HT-29 (cell line): ENCODE measurements around the gene THSD7A. TPM values are rescaled to one million over a fixed set of nuclear protein-coding genes. Genes with fewer than 3 reads are reported as not detected.

Experiments
- DNase-seq: peaks from one replicate; pipeline ENCODE4 v3.0.0-alpha.2; 2015; ENCODE audit warnings: low spot score
- total RNA-seq: library from RNA; depleted of rRNA; stranded (reverse); fragments of >200 nt; shearing (Covaris generic); gene quantifications from 2 replicates; pipeline ENCODE4 v1.2.3, GENCODE V29; 2014

THSD7A gene
- total RNA-seq, 1 experiment from 2014 or later = not detected

DNA sequence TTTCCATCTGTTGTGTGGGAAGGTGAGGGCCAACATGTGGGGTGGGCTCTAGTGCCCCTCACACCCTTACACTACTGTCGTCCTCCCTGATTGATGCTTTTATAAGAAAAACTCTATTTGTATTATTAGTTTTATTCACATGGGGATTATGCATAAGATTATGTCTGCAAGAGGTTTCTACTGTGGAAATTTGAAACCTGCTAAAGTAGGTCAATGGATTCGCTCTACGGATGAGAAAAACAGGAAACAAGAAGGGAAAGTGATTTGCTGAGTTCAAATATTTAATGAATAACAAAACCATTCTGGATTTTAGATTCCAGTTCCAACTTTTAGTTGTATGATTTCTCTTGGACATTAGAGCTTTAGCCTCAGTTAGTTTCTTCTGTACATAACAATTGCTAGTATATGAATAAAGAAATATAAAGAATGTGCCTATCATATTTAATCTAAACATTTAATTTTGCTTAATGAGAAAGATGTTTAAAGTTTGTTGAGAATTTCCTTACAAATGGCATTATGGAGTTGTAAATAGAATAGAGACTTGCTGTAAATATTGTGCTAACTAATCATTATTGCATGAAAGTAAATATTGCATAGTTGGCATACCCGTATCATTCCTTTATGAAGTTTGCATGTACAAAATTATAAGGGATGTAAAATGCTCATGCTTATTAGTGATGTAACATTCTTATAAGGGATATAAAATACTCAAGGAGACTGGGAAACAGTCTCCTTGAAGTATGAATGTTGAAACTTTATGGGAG is 193.8 kb downstream of the THSD7A start:
- DNase-seq = no peak

DNA sequence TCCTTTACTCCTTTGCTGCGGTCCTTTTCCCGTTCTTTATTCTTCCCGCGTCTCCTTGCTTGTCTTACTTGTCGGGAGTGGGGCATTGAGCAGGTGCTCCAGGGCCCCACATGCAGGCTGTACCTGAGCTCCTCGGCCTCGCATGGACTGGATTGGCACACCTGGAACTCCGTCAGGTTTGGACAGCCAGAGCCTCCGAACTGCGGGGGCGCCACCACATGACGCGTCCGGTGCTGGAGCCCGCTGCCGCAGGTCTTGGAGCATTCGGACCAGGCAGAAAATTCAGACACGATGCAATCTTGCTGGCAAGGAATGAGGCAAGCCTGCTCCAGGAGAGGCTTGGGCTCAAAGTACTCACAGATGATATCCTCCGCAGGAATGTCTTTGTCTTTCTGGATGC is 195.7 kb downstream of the THSD7A start:
- DNase-seq = no peak

DNA sequence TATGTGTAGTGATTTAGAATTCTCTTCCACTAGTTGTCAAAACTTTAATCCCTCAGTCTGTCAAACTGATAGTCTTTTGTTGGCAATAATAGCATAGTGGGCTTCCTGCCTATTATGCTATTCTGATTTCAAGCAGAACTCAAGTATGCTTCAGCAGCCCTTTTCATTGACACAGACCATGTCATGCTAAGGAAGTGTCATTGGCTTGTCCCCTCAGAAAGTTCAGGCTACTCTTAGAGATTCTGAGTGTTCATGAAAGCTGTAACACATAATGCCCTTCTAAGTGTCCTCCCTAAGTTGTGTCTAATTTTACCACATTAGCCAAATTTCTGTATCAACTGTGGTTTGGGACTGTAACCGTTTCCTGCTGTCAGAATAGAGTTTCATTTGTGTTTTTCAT is 198.7 kb downstream of the THSD7A start:
- no peak for DNase-seq

DNA sequence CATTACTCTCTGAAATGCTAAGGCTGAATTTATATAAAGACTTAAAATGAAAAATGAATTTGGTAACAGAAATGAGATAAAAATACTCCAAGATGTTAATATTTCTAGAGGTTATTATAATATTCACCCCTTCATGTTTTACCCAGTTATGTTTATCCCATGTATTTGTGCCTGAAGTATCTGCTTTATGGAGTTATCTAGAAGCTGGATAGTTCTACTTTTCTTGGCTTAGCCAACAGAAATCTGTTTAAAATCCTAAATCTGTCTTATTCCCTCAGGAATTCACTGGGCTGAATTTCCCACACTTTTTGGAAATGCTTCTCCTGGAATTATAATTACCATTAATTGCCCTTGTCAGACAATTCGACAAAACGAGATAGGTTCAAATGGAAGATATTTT is 201.6 kb downstream of the THSD7A start:
- DNase-seq = no peak

- no peak for DNase-seq
Observed at GRCh38 chr7:11625669-11626068, 206.3 kb downstream of the THSD7A start.

- DNase-seq = no peak
Observed at GRCh38 chr7:11623093-11623678, 208.8 kb downstream of the THSD7A start.

GRCh38 chr7:11620406-11621253 is 211.4 kb downstream of the THSD7A start:
- DNase-seq = no peak

GRCh38 chr7:11616466-11616865 is 215.5 kb downstream of the THSD7A start:
- DNase-seq = no peak

DNA sequence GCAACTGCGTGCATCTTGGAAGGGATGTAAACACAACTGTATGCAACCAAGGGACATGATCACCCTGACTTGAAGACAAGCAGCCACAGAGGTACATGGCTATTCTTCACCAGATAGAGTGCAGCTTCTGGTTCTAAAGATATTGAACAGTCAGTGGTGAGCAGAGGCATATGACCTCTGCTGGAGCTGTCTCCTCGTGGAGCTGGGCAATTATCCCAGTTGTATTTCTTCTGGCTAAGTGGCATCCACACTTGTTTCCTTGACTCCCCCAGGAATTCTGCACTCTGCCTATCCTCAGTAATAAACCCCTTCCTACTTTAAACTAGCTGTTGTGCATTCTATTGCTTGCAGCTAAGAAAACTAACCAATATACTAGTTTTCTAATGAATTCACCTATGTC is 216.8 kb downstream of the THSD7A start:
- DNase-seq = no peak

- no peak for DNase-seq
Observed at GRCh38 chr7:11613292-11613930, 218.6 kb downstream of the THSD7A start.

DNA sequence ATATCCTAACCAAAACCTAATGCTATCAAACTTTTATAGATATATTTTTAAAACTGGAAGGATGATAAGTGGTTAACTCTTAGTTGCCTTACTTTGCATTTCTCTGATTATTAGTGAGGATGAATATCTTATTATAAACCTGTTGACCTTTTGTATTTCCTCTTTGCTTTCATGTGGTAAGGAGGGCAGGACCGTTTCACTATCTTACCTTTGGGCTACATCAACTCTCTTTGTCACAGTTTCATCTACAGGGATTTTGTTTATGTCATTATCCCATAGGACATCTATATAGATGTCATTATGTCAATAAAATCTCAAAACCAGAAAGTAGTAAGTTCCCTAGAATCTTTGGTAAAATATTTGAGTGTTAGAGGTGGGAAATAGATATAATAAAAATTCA is 219.3 kb downstream of the THSD7A start:
- no peak for DNase-seq

DNA sequence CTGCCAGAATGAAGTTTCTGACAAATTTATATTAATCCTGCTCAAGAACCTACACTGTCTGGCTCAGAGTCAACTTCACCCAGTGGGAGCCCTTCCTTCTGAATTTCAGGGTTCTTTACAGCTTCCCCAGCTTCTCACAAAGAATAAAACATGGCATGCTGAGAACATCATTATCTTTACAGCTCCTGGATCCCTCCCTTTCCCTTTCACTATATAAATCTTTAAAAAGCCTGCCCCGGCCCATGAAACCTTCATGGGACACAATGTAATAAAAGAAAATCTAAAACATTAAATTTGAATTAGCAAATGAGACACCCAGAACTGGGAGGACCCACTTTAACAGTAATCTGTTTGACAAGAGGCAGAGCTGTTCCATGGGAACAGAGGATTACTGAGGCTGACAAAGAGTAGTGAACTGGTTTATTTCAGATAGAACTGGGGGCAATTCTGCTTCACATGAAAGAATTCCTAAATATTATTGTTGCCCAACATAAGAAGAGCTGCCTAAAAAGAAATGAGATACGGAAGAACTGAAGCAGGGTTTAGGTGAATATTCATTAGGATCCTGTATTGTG is 222.8 kb downstream of the THSD7A start:
- no peak for DNase-seq

GRCh38 chr7:11607686-11608085 is 224.3 kb downstream of the THSD7A start:
- no peak for DNase-seq

GRCh38 chr7:11605749-11606148 is 226.2 kb downstream of the THSD7A start:
- no peak for DNase-seq

DNA sequence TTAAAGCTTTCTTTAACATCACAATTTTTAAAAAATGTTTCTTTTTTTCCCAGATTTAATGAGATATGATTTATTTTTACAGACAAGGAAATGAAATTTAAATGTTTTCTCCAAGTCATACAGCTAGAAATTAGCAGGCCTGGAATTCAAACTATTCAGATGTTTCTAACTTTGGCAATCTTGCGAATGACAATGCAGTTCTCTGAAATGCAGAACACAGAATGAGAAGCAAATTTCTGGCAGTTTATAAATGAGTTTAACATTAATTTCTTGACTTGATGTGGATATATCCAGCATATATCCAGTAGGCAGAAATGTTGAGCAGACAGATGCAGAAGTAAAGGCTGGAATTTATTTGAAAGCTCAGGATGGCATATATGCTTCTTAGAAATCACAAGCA is 227.5 kb downstream of the THSD7A start:
- DNase-seq = no peak

- DNase-seq = no peak
Observed at GRCh38 chr7:11601761-11602160, 230.2 kb downstream of the THSD7A start.

- no peak for DNase-seq
Observed at GRCh38 chr7:11593322-11593721, 238.7 kb downstream of the THSD7A start.

- DNase-seq = no peak
Observed at GRCh38 chr7:11592699-11593098, 239.3 kb downstream of the THSD7A start.

DNA sequence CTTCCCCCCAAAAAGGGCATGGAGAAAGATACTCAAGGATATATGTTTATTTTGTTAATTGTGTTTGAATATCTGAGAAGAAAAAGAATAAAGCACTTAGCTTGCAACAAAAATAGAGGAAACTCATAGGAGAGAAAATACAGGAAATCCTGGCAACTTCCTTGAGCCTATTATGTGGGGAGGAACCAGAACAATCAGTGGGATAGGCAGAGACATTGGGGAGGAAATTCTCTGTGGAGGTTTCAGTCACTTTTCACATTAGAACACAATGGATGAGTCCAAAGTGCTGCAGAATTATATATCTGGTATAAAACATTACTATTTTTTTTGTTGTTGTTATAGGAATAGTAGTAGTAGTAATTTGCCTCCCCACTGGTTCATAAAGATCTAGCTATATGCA is 240.1 kb downstream of the THSD7A start:
- no peak for DNase-seq

DNA sequence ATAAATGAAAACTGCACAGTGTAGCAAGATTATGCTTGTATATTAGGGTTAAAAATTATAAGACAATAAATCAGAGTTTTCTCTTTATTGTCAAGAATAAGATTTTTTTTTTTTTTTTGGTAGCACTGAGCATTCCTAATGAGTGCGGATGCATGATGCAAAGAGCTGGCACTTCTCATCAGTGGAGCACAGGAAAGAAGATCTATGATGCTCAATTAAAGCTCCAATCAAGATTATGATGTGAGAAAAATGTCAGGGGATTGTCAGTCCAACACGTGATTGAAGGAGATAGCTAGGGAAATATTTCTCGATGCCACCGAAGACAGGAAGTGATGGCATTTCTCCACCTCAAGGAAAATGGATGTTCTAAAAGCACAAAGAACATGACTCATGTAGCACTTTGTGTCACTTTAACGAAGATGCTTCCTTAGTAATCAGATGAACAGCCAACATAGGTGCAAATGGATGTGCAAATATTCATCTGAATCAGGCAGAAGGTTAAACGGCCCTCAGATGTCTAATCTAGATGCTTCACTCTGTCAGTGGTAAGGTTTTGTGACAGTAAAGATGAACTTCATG is 240.9 kb downstream of the THSD7A start:
- DNase-seq = no peak

DNA sequence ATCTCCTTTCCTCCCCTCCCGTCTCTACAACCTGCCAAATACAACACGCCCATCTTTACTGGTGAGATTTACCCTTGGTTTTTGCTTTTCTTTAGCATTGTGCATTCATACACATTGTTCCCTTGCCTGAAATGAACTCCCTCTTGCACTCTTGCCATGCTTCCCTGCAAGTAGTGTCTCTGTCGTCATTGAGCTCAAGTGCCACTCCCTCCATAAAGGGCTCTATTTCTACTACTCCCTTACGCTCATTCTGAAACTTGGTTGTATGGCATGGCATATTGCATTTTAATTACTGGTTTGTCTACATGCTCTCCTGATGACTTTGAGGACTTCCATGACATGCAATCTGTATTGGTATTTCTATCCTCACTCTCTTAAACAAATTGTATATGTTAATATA is 242.7 kb downstream of the THSD7A start:
- DNase-seq = no peak
